Breast epithelium (tissue), 4 donors: ENCODE results near the gene RGMA. TPM values are rescaled to one million over a fixed set of nuclear protein-coding genes. Genes with fewer than 3 reads are reported as not detected.

Experiments
- DNase-seq, 2 donors: peaks; one replicate each; pipeline ENCODE4 v3.0.0-alpha.2; 2019; ENCODE audit warnings: low spot score in 2 of 2
- H3K27ac ChIP-seq, 2 donors: fragments of 200-600 bp; sonication (generic) in 1 of 2; one replicate each; pipeline ENCODE4 v1.5.1; 2016 to 2019; ENCODE audit warnings: mild to moderate bottlenecking in 1 of 2
- H3K27me3 ChIP-seq, 2 donors: fragments of 200-600 bp; sonication (generic) in 1 of 2; one replicate each; pipeline versions ENCODE4 v1.5.1 to v1.6.0; 2017 to 2019; ENCODE audit warnings: control low read depth in 1 of 2, mild to moderate bottlenecking in 1 of 2
- H3K36me3 ChIP-seq: fragments of 200-600 bp; one replicate; pipeline ENCODE4 v1.5.1; 2019
- H3K4me1 ChIP-seq, 2 donors: fragments of 200-600 bp; sonication (generic); one replicate each; pipeline ENCODE4 v1.5.1; 2016 to 2019; ENCODE audit warnings: control low read depth in 1 of 2
- H3K4me3 ChIP-seq, 3 donors: fragments of 200-600 bp; sonication (generic); 1 replicate in 2 of 3; 2 replicates in 1 of 3; pipeline ENCODE4 v1.5.1; 2016 to 2019; ENCODE audit warnings: mild to moderate bottlenecking in 3 of 3, moderate library complexity in 2 of 3
- H3K9me3 ChIP-seq, 2 donors: fragments of 200-600 bp; sonication (generic) in 1 of 2; one replicate each; pipeline ENCODE4 v1.5.1; 2016 to 2019; ENCODE audit warnings: control low read depth in 1 of 2
- POLR2A ChIP-seq: fragments of 450-650 bp; IDR thresholded peaks from one replicate; pipeline ENCODE4 v1.6.1; 2016; ENCODE audit warnings: antibody characterized with exemption, mild to moderate bottlenecking, moderate library complexity
- POLR2AphosphoS5 ChIP-seq, 3 donors: sonication (generic); formaldehyde crosslinking; IDR thresholded peaks; one replicate each; pipeline ENCODE4 v1.6.1; 2017; ENCODE audit warnings: antibody characterized with exemption in 3 of 3
- intact Hi-C: fragments of 100-400 bp; cut with DNase I; formaldehyde crosslinking; loops from one replicate; pipeline ENCODE4 v1.15.1; 2023; ENCODE audit warnings: low total_unique reads
- total RNA-seq, 3 donors: library from RNA; depleted of rRNA; stranded (reverse); fragments of >200 nt; gene quantifications; one replicate each; pipeline ENCODE4 v1.1.0, GENCODE V29; 2016
- TF ChIP-seq, protein P1 (sequence below), 3 donors: fragments of 450-650 bp; IDR thresholded peaks; one replicate each; pipeline ENCODE4 v1.5.1; 2016 to 2017; ENCODE audit warnings: antibody characterized with exemption in 3 of 3, mild to moderate bottlenecking in 3 of 3, moderate library complexity in 3 of 3

The RGMA gene
- total RNA-seq, 3 donors from 2014 or later, result 9.7 to 17.7 (median 14.4) TPM

DNA sequence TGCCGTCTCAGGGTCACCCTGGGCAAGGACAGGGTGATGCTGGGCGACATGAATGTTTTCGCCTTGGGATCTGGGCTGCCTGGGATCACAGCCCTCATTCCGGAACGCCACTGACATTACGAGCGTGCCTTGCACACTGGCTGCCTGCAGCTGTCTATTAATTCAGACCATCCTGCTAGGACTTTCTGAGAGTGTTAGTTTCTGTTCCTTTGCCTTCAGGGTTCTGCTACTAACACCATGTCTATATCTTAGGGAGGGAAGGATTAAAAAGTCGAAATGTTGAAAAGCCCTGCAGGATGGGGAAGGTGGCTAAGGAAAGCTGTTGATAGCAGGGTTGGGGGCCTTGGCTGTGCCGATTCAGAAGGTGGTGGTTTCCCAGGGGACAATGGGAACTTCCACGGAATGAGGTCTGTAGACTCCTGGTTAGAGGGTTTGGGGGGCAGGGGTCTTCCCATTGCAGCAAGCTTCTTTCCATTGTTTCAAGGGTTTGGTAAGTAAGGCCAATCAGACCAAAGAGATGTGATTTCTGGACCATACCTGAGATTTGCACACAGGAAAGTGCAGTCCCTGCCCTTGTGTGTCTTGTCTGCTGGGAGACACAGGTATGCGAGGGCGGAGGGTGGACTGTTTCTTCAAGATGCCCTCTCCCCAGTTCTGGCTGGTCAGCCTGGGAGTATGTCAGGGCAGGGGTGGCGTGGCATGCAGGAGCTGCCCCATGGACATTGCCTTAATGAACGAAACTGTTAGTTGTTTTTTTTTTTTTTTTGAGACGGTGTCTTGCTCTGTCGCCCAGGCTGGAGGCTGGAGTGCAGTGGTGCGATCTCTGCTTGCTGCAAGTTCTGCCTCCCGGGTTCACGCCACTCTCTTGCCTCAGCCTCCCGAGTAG, 50.9 kb downstream of the RGMA start:
- TF ChIP-seq POLR2A (no peak), POLR2AphosphoS5 (IDR thresholded peaks at IDR 0.05) (no peak)
- TF ChIP-seq, protein P1, sequence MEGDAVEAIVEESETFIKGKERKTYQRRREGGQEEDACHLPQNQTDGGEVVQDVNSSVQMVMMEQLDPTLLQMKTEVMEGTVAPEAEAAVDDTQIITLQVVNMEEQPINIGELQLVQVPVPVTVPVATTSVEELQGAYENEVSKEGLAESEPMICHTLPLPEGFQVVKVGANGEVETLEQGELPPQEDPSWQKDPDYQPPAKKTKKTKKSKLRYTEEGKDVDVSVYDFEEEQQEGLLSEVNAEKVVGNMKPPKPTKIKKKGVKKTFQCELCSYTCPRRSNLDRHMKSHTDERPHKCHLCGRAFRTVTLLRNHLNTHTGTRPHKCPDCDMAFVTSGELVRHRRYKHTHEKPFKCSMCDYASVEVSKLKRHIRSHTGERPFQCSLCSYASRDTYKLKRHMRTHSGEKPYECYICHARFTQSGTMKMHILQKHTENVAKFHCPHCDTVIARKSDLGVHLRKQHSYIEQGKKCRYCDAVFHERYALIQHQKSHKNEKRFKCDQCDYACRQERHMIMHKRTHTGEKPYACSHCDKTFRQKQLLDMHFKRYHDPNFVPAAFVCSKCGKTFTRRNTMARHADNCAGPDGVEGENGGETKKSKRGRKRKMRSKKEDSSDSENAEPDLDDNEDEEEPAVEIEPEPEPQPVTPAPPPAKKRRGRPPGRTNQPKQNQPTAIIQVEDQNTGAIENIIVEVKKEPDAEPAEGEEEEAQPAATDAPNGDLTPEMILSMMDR (IDR thresholded peaks at IDR 0.05), result no peak
- Histone ChIP-seq H3K9me3 (no peaks in the 10 kb centered on the region), H3K36me3 (no peaks in the 10 kb centered on the region), H3K27me3 (no peaks in the 10 kb centered on the region), H3K27ac (peak overlapping the region in 1 of 2 donors; percentile 65), H3K4me1 (peaks cover 3 to 7% of the 10 kb centered on the region in 2 donors), H3K4me3 (peak overlapping the region in 1 of 3 donors; percentile 30)
- intact Hi-C loops, result loop anchor here (10.0 kb wide), 1 partner anchor 1087 kb away; no protein-coding TSS in a partner anchor
- peak in 1 of 2 donors; percentile 22 for DNase-seq

DNA sequence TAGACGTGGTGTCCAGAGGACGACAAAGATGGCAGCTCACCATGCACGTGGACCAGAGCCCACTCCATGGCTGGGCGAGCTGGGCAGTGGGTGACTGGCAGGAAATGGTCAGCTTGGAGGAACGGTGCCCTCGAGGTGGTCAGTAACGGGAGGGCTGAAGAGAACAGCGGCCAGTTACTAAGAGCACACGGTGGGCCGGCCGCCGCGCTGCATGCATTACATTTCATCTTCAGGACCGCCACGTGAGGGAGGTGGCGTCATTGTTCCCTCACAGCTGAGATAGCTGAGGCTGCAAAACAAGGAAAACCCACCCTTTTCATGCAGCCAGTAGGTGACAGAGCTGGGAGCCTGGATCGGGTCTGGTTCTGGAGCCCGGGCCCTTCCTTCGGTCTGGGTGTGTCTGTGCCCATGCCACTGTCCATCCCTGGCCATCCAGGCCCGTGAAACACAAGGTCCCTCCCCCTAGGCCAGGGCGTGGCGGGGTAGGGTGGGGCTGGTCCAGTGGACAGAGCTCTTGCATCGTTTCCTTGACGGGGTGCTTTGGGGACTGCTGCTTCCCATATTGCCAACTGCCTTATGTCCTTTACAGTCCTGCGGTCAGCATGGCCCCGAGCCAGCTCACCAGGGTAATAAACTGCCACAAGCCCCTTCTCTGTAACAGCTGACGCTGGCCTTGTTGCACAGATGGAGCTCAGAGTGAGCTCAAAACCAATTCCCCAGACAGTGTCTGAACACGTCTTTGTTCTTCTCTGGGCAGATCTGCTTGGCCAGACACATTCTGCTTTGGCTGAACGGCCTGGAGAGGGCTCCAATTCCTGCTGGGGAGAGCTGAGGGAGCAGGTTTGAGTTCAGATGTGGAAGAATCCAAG, 51.8 kb downstream of the RGMA start:
- Histone ChIP-seq H3K9me3 (no peaks in the 10 kb centered on the region), H3K36me3 (no peaks in the 10 kb centered on the region), H3K4me1 (peaks cover 3 to 7% of the 10 kb centered on the region in 2 donors), H3K27me3 (no peaks in the 10 kb centered on the region), H3K4me3 (peak overlapping the region in 1 of 3 donors; percentile 30), H3K27ac (peak overlapping the region in 1 of 2 donors; percentile 65)
- DNase-seq, result peak; percentile 51 to 53
- TF ChIP-seq, protein P1 (IDR thresholded peaks at IDR 0.05), result no peak
- TF ChIP-seq POLR2AphosphoS5 (IDR thresholded peaks at IDR 0.05) (no peak), POLR2A (no peak)
- intact Hi-C loops, result loop anchor here (10.0 kb wide), 1 partner anchor 1088 kb away; no protein-coding TSS in a partner anchor

DNA sequence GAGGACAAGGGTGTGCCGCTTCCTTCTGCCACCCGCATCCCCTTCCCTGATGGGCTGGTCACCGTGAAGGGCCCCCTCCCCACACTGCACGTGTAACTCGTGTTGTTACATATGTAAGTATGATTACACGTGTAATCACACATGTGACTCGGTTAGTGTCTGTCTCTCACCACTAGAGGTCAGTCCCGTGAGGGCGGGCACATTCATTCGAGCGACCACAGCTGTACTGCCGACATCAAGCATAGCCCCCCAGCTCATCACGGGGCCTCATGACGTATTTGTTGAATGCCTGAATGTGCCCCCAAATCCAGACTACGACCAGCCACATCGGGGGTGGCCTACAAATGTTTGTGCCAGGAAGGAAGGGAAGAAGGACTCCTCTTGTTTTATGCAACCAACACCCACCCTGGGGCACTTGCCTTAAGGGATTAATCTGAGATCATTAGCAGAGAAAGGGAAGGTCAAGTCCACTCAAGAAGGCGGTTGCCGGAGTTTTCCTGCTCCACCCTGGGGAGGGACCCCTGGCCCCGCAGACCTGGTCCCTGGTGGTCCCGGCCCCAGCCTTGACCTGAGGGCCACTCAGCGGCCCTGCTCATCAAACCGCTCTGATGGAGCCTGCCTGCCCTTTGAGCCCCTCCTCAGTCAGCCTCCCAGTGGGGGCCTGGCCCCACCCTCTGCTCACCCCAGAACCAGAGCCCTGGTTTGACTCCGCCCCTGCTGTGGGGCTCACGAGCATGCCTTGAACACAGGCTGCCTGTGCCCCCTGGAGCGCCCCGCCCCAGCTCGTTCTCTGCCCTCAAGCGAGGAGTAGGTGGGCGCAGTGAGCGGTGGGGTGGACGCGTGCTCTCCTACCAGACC, 52.8 kb downstream of the RGMA start:
- Histone ChIP-seq H3K9me3 (no peaks in the 10 kb centered on the region), H3K4me1 (peaks cover 3 to 7% of the 10 kb centered on the region in 2 donors), H3K4me3 (no peak overlapping the region), H3K27ac (no peak overlapping the region), H3K36me3 (no peaks in the 10 kb centered on the region), H3K27me3 (no peaks in the 10 kb centered on the region)
- TF ChIP-seq POLR2A, result no peak
- TF ChIP-seq, protein P1 (IDR thresholded peaks at IDR 0.05), result peak in 2 of 3 donors; percentile 31 to 40
- intact Hi-C loops, result loop anchor here (10.0 kb wide), 1 partner anchor 1089 kb away; no protein-coding TSS in a partner anchor
- peak in 1 of 2 donors; percentile 48 for DNase-seq

DNA sequence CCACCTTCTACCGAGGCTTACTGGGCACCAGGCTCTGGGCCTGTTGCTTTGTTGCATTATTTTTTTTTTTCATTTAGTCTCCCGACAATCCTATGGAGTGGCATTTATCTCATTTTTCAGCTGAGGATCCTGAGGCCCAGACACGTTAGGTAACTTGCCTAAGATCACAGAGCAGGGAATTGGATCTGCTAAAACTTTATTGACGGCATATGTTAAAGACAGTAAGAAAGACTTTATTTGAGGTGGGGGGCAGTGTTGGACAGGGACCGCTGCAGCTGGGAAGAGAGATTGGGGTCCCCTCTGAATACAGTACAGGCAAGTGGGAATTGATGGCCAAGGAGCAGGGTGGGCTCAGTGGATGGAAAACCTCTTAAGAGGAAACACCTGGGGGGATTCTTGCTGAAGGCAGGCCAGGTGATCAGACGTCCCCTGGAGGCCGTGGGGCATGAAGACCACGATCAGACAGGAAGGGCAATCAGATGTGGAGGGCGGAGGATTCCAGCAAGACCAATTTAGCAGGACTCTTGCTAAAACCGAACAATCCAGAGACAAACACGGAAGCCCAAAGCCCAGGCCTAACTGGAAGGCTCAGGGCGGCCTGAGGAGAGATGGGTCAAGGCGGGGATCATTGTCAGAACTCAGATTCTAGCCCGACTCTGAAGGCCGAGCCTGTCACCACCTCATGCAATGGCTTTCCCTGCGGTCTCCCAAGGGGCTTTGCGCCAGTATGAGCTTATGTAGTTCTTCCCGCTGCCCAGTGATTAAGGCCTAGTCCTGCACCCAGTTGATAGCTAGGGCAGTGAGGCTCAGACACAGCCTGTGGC, 53.7 kb downstream of the RGMA start:
- intact Hi-C loops, result loop anchor here (10.0 kb wide), 1 partner anchor 1089 kb away; no protein-coding TSS in a partner anchor
- Histone ChIP-seq H3K9me3 (no peaks in the 10 kb centered on the region), H3K27ac (no peak overlapping the region), H3K27me3 (no peaks in the 10 kb centered on the region), H3K4me1 (peaks cover 6 to 7% of the 10 kb centered on the region in 2 donors), H3K4me3 (no peak overlapping the region), H3K36me3 (no peaks in the 10 kb centered on the region)
- peak in 1 of 2 donors; percentile 28 for DNase-seq
- TF ChIP-seq, protein P1 (IDR thresholded peaks at IDR 0.05), result no peak
- TF ChIP-seq POLR2A (no peak), POLR2AphosphoS5 (IDR thresholded peaks at IDR 0.05) (no peak)
